ENCODE results near the gene TCEAL4. TPM values are rescaled to one million over a fixed set of nuclear protein-coding genes. Genes with fewer than 3 reads are reported as not detected.

Gene TCEAL4
- total and polyA plus RNA-seq, 2 experiments from 2014 or later = 25.4 to 148 TPM

DNA sequence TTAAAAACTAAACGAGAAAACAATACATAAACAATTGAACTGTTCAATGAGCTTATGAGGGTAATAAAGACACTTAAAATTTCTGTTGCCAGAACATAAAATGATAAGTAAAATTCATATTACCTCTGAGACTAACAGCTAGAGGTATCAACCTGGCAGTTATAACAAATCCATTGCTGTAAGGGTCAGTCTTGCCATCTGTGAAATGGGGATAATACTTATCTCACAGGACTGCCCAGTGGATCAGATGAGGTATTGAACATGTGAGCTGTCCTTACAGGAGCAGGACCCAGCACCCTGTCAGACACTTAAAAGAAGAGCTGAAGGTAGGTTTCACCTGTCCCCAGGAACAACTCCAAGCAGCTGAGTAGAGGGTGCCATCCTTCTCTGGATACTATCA, 25.0 kb downstream of the TCEAL4 start:
- Histone ChIP-seq H3F3A (replicated peaks; ENCODE audit: low read depth) (no peaks in the 10 kb centered on the region), H3K4me1 (ENCODE audit: insufficient read depth) (peaks cover 7% of the 10 kb centered on the region; the same call in 1 of the 2 replicates), H3K27ac (ENCODE audit: low read depth) (no peak overlapping the region), H3K4me2 (no peak overlapping the region), H3K9me2 (ENCODE audit: insufficient read depth) (no peaks in the 10 kb centered on the region), H3K4me3 (no peak overlapping the region), H3K36me3 (ENCODE audit: insufficient read depth) (no peaks in the 10 kb centered on the region), H3K79me2 (replicated peaks; ENCODE audit: insufficient read depth) (no peaks in the 10 kb centered on the region), H4K20me1 (replicated peaks; ENCODE audit: insufficient read depth) (no peaks in the 10 kb centered on the region), H2AFZ (no peak overlapping the region), H3K27me3 (ENCODE audit: insufficient read depth) (peaks cover 9% of the 10 kb centered on the region; the same call in 1 of the 2 replicates)
- TF ChIP-seq REST (IDR thresholded peaks at IDR 0.05; ENCODE audit: unreplicated experiment) (no peak), EZH2 (IDR thresholded peaks at IDR 0.05; ENCODE audit: low read depth, unreplicated experiment) (no peak), EZH2phosphoT487 (IDR thresholded peaks at IDR 0.05; ENCODE audit: unreplicated experiment) (no peak), ZNF462 (CRISPR knock-in tag; IDR thresholded peaks at IDR 0.05) (no peak), ZNF114 (CRISPR knock-in tag; IDR thresholded peaks at IDR 0.05) (no peak), ETS1 (IDR thresholded peaks at IDR 0.05) (no peak), POLR2AphosphoS5 (IDR thresholded peaks at IDR 0.05; ENCODE audit: low read depth) (no peak), ZNF331 (CRISPR knock-in tag; IDR thresholded peaks at IDR 0.05; ENCODE audit: low read depth) (no peak), CREB1 (CRISPR knock-in tag; IDR thresholded peaks at IDR 0.05; ENCODE audit: low read depth) (no peak), JUNB (IDR thresholded peaks at IDR 0.05; ENCODE audit: unreplicated experiment) (no peak), STAT1 (IDR thresholded peaks at IDR 0.05; ENCODE audit: unreplicated experiment) (no peak), NANOG (IDR thresholded peaks at IDR 0.05; ENCODE audit: borderline replicate concordance) (no peak)
- TF ChIP-seq, protein P1, sequence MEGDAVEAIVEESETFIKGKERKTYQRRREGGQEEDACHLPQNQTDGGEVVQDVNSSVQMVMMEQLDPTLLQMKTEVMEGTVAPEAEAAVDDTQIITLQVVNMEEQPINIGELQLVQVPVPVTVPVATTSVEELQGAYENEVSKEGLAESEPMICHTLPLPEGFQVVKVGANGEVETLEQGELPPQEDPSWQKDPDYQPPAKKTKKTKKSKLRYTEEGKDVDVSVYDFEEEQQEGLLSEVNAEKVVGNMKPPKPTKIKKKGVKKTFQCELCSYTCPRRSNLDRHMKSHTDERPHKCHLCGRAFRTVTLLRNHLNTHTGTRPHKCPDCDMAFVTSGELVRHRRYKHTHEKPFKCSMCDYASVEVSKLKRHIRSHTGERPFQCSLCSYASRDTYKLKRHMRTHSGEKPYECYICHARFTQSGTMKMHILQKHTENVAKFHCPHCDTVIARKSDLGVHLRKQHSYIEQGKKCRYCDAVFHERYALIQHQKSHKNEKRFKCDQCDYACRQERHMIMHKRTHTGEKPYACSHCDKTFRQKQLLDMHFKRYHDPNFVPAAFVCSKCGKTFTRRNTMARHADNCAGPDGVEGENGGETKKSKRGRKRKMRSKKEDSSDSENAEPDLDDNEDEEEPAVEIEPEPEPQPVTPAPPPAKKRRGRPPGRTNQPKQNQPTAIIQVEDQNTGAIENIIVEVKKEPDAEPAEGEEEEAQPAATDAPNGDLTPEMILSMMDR (conservative IDR thresholded peaks at IDR 0.05; ENCODE audit: low read depth in 2 of 2) = no peak
- Mint-ChIP-seq H3K36me3 (ENCODE audit: low read depth) (peaks cover 6% of the 10 kb centered on the region; the same call in 1 of the 3 replicates), H3K27me3 (ENCODE audit: insufficient read depth, low read depth, poor library complexity) (peaks cover 6% of the 10 kb centered on the region), H3K27ac (no peak overlapping the region), H3K4me3 (no peak overlapping the region), H3K9me3 (no peaks in the 10 kb centered on the region; the same call in 2 of the 3 replicates), H3K4me1 (peaks cover 17% of the 10 kb centered on the region)
- DNase-seq (ENCODE audit: low spot score) (no peak), ATAC-seq (no peak)

All from GM23338 (cell line).